Nephron progenitor cell (in vitro differentiated cells): ENCODE measurements around the gene CUBN.

Experiments
- DNase-seq: peaks from one replicate; pipeline ENCODE4 v3.0.0; 2021
- H3K27ac Mint-ChIP-seq: 2 replicates; pipeline ENCODE4 v1.8.0; 2021; ENCODE audit warnings: mild to moderate bottlenecking, moderate library complexity, mixed read lengths
- H3K27me3 Mint-ChIP-seq: 2 replicates; pipeline ENCODE4 v1.8.0; 2021; ENCODE audit warnings: mild to moderate bottlenecking, low read depth, mixed read lengths; ENCODE audit not compliant: poor library complexity
- H3K36me3 Mint-ChIP-seq: 2 replicates; pipeline ENCODE4 v1.8.0; 2021; ENCODE audit warnings: low read depth, mixed read lengths
- H3K4me1 Mint-ChIP-seq: 2 replicates; pipeline ENCODE4 v1.8.0; 2021; ENCODE audit warnings: mixed read lengths
- H3K4me3 Mint-ChIP-seq: 2 replicates; pipeline ENCODE4 v1.8.0; 2021; ENCODE audit warnings: mild to moderate bottlenecking, moderate library complexity, mixed read lengths
- H3K9me3 Mint-ChIP-seq: 2 replicates; pipeline ENCODE4 v1.8.0; 2021; ENCODE audit warnings: mild to moderate bottlenecking, moderate library complexity, mixed read lengths
- TF ChIP-seq, protein P1 (sequence below): fragments of 200-600 bp; sonication (generic); IDR thresholded peaks from 2 replicates; pipeline ENCODE4 v1.5.0; 2021; ENCODE audit warnings: antibody characterized with exemption

Gene CUBN

DNA sequence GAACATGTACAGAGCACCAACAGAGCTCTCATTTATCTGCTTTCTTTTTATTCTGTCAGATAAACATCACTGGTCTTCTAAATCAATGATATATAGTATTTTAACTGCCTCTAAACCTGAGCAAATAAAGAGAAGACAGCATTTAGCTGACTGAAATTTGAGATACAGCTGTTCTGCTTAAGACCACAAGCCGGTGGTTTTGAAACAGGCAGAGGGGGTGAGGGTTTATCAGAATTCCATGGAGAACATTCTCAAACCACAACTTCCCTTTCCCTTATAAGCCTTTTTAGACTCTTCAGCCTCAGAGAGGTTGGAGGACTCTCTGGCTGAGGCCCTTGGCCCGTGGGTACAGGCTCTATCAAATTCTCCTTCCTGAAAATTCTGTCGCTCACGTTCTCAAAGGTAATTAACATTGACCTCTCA, 225.0 kb downstream of the CUBN start:
- peaks cover 28% of the 10 kb centered on the region for H3K4me1 Mint-ChIP-seq
- TF ChIP-seq, protein P1, sequence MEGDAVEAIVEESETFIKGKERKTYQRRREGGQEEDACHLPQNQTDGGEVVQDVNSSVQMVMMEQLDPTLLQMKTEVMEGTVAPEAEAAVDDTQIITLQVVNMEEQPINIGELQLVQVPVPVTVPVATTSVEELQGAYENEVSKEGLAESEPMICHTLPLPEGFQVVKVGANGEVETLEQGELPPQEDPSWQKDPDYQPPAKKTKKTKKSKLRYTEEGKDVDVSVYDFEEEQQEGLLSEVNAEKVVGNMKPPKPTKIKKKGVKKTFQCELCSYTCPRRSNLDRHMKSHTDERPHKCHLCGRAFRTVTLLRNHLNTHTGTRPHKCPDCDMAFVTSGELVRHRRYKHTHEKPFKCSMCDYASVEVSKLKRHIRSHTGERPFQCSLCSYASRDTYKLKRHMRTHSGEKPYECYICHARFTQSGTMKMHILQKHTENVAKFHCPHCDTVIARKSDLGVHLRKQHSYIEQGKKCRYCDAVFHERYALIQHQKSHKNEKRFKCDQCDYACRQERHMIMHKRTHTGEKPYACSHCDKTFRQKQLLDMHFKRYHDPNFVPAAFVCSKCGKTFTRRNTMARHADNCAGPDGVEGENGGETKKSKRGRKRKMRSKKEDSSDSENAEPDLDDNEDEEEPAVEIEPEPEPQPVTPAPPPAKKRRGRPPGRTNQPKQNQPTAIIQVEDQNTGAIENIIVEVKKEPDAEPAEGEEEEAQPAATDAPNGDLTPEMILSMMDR, result no peak
- peaks cover 5% of the 10 kb centered on the region for H3K27me3 Mint-ChIP-seq
- DNase-seq, result no peak
- H3K9me3 Mint-ChIP-seq, result peaks cover 16% of the 10 kb centered on the region
- H3K36me3 Mint-ChIP-seq, result peaks cover 10% of the 10 kb centered on the region
- H3K4me3 Mint-ChIP-seq, result no peak overlapping the region
- H3K27ac Mint-ChIP-seq, result peak overlapping the region; percentile 41

DNA sequence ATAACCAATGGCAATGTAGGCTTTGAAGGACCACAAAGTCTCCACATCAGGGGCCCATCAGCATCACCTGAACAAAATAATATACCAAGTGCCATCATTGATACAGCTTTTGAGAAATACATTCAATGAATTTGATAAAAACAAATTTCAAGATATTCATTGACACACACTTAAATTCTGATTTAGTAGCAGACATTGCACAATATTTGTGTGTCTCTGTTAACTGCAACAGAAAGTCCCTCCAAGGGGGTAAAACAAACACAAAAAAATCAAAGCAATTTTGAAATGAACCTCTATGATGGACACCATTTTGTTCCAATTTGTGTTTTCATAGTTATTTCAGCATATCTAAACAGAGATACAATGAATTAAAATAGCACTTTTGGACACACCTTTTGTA, 225.6 kb downstream of the CUBN start:
- TF ChIP-seq, protein P1, result no peak
- H3K4me3 Mint-ChIP-seq, result no peak overlapping the region
- peaks cover 5% of the 10 kb centered on the region for H3K27me3 Mint-ChIP-seq
- peaks cover 28% of the 10 kb centered on the region for H3K4me1 Mint-ChIP-seq
- H3K9me3 Mint-ChIP-seq, result peaks cover 16% of the 10 kb centered on the region
- no peak overlapping the region for H3K27ac Mint-ChIP-seq
- DNase-seq, result no peak
- H3K36me3 Mint-ChIP-seq, result peaks cover 10% of the 10 kb centered on the region

DNA sequence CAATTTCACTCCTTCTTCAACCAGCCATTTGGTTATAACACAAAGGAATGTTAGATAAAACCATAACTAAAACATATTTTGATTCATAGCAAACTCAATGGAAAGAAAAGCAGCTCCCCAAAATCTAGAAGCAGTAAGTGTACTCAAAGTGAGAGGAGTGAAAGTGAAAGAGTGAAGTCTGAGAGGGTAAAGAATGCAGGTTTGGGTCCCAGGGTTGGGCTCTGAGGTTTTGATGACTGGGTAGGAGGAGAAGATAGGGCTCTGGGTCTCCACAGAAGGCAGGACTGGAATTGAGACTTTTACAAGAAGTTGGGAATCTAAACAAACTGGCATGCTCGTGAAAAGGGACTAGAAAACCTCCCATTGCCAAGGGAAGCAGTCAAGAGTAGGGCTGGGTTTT, 227.0 kb downstream of the CUBN start:
- no peak overlapping the region for H3K4me3 Mint-ChIP-seq
- H3K27me3 Mint-ChIP-seq, result peaks cover 5% of the 10 kb centered on the region
- DNase-seq, result no peak
- H3K36me3 Mint-ChIP-seq, result peaks cover 10% of the 10 kb centered on the region
- H3K4me1 Mint-ChIP-seq, result peaks cover 30% of the 10 kb centered on the region
- TF ChIP-seq, protein P1, result no peak
- peaks cover 16% of the 10 kb centered on the region for H3K9me3 Mint-ChIP-seq
- no peak overlapping the region for H3K27ac Mint-ChIP-seq

DNA sequence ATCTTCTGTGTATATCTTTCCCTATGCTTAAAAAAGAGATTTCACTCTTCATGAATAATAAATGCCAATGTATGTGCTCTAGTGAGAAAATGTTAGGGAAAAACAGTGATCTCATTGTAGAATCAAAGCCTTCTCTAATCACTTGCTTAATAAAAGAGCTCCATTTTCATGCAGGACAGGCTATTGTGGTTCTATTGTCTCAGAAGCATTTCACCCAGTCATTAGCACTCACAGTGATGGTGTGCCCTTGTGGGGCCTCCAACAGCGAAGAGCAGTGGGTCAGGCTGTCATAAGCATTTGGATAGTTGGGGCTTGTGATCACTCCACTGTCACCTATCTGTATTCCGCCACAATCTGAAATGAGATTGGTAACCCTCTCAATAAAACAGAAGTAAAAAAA, 228.5 kb downstream of the CUBN start:
- Mint-ChIP-seq H3K4me1 (peaks cover 22% of the 10 kb centered on the region), H3K4me3 (no peak overlapping the region), H3K27ac (no peak overlapping the region)

DNA sequence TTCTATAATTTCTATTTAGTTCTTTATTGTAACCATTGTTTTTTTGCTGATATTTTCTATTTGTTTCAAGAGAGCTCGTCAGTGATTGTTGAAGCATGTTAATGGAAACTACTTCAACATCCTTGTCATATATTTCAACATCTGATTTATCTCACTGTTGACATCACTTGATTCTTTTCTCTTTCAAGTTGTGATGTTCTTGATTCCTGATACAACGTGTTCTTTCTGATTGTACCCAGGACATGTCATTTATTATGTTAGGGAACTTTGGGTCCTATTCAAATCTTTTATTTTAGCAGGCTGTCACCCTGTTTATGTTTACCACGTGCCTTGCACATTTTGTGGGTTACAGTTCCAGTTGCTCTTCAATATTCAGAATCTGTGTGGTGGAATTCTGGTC, 232.6 kb downstream of the CUBN start:
- TF ChIP-seq, protein P1, result no peak
- no peak overlapping the region for H3K4me3 Mint-ChIP-seq
- DNase-seq, result no peak
- peaks cover 8% of the 10 kb centered on the region for H3K27me3 Mint-ChIP-seq
- H3K36me3 Mint-ChIP-seq, result peaks cover 6% of the 10 kb centered on the region
- peaks cover 6% of the 10 kb centered on the region for H3K4me1 Mint-ChIP-seq
- H3K27ac Mint-ChIP-seq, result no peak overlapping the region
- H3K9me3 Mint-ChIP-seq, result peaks cover 6% of the 10 kb centered on the region

More for the DNA sequence above, 228.5 kb downstream of the CUBN start:
- H3K9me3 Mint-ChIP-seq, result peaks cover 22% of the 10 kb centered on the region
- H3K36me3 Mint-ChIP-seq, result peaks cover 16% of the 10 kb centered on the region
- no peak for DNase-seq
- peaks cover 5% of the 10 kb centered on the region for H3K27me3 Mint-ChIP-seq
- TF ChIP-seq, protein P1, result no peak

DNA sequence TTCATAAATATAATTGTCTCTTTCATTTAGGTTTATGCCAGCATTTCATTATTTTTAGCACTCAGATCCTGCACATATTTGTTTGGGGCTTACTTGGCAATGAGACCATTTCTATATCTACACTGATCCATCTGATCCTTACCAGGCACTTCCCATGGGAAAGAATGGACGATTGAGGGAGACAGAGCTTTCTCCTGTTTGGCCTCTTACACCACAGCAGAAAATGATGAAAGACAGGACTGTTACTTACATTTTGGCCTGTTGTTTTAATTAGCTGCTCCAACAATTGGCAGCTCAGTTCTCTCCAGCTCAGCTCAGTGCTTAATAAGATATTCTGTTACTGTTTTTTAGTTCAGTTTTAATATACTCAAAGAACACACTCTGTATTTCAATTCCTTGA, 234.8 kb downstream of the CUBN start:
- H3K27me3 Mint-ChIP-seq, result peaks cover 2% of the 10 kb centered on the region
- H3K36me3 Mint-ChIP-seq, result peaks cover 6% of the 10 kb centered on the region
- TF ChIP-seq, protein P1, result no peak
- H3K4me3 Mint-ChIP-seq, result no peak overlapping the region
- H3K9me3 Mint-ChIP-seq, result peaks cover 6% of the 10 kb centered on the region
- H3K27ac Mint-ChIP-seq, result peak overlapping the region; percentile 92
- no peak for DNase-seq
- H3K4me1 Mint-ChIP-seq, result peaks cover 21% of the 10 kb centered on the region
